ENCODE results near the gene NRTN.

NRTN gene

DNA sequence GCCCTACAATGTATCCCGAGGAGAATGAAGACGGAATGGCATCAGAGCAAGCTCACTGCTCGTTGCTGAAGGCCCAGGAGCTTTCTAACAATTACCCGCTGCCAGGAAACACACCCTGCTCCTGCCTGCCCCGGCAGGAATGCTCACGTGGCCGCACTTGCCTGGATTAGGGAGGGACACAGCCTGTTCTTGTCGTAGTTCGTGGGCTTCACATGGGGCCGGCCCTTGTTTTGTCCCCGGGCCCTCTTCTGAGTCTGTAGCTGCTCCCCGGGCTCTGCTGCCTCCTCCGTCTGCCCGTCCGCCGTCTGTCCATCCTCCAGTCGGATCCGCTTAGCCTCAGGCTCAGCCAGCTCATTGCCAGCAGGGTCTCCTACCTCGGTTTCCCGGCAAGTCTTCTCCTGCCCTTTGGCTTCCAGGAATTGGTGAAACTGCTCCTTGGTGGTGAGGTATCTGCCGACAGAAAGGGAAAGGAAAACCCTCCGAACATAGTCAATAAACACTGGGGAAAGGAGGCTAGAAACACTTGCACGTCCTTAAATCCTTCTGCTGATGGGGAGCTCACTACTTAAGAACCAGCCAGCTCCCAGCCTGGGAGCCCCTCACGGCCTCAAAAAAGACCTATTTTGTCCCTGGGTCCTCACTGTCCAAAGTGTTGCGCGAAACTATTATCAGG is 14.8 kb upstream of the NRTN start:
- no peak for DNase-seq (ENCODE audit: extremely low read depth in 1 of 2, low read depth in 1 of 2)

DNA sequence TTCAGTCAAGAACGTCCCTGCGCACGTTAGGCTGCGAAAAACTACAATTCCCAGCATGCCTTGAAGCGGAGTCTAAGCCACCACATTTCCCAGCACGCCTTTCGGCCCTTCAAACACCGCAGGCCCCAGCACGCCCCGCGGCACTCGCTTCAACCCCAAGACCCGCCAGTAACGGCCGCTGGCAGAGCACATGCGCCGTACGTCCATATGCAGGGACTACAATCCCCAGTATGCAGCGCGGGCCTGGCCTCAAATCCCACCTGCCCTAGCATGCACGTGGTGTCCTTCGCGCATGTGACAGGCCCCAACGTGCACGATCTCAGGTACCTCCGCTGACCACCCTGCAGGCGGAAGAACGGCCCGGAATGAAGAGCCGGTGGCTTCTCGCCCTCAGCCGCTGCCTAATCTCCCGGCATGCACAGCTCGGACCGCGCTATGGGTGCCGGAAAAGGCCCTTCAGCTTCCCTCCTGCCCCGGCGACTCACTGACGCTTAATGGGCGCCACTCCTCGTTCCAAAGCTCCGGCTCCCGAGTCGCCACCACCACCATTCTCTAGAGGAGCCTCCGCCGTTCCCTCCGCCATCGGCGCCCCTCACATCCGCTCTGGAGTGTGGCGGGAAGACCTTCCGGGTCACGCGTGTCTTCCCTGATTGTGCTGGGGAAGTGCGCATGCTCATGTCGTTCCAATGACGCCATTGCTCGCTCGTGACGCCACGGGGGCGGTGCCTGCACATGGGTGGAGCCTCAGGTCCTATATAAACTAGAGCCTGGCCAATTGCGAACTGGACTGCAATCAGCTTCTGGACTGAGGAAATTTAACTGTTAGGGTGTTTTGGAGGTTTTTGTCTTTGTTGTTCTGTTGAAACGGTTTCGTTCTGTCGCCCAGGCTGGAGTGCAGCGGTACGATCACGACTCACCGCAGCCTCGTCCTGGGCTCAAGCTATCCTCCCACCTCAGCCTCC is 14.0 kb upstream of the NRTN start, which contains the start of gene DUS3L:
Gene DUS3L, minus strand, starts transcription at position 605 of the 962 bp plus-strand sequence. Its CDS starts 22 bp downstream, at position 583.
- peak; percentile 89 to 96 for DNase-seq (ENCODE audit: extremely low read depth in 1 of 2, low read depth in 1 of 2)

DNA sequence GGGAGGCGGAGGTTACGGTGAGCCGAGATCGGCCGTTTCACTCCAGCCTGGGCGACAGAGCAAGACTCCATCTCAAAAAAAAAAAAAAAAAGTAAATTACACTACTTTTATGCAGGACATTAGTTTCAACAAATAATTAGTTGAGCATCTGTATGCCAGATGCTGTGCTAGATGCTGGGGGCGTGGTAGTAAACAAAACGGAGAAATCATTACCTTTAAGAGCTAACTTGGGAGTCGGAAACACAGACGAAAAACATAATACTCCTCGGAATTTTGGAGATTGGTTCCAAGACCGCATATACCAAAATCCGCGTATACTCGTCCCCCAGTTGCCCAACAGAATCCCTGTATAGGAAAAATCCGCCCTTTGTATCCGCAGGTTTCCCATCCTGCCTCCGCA is 12.6 kb upstream of the NRTN start:
- DNase-seq (ENCODE audit: extremely low read depth in 1 of 2, low read depth in 1 of 2): no peak

DNA sequence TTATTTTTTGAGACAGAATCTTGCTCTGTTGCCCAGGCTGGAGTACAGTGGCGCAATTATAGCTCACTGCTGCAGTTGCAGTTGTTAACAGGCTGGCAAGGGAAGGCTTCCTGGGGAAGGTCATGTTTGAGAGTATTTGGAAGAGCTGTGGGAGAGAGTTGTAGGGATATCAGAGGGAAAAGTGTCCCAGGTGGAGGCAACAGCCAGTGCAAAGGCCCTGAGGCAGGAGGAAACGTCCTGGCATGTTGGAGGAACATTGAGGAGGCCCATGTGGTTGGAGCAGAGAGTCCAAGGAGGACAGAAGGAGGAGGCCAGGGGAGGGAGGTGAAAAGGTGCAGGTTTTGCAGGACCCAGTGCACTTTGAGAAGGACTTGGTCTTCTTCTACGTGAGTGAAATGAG is 11.7 kb upstream of the NRTN start:
- DNase-seq (ENCODE audit: extremely low read depth in 1 of 2, low read depth in 1 of 2): no peak

DNA sequence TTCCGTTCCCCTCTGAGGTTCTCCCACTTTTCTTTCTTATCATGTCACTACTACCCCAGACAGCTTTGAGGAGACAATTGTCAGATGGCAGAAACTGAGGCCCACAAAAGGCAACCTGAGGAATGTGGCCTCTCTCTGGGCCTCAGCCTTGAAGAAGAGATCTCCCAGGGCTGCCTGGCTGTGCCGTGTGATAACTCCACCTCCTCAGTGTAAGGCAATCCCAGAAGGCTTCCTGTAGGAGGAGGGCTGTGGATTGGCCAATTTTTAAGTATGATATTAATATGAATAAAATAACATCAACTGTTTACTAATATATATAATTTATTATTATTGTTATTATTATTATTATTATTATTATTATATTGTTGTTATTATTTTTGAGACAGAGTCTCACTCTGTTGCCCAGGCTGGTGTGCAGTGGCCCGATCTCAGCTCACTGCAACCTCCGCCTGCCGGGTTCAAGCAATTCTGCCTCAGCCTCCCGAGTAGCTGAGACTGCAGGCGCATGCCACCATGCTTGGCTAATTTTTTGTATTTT is 9.4 kb upstream of the NRTN start:
- no peak for DNase-seq (ENCODE audit: extremely low read depth in 1 of 2, low read depth in 1 of 2)

DNA sequence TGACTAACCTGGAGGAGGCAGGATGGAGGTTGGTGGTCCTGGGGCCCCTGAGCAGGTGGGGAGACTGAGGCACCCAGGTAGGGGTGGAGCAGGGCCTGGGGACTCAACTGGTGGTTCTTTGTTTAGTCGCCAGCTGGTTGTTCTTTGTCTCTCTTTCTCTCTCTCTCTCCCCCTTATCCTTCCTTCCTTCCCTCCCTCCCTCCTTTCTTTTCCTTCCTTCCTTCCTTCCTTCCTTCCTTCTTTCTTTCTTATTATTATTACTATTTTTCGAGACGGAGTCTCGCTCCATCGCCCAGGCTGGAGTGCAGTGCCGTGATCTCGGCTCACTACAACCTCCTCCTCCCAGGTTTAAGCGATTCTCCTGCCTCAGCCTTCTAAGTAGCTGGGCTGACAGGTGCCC is 6.6 kb upstream of the NRTN start:
- no peak for DNase-seq (ENCODE audit: extremely low read depth in 1 of 2, low read depth in 1 of 2)

DNA sequence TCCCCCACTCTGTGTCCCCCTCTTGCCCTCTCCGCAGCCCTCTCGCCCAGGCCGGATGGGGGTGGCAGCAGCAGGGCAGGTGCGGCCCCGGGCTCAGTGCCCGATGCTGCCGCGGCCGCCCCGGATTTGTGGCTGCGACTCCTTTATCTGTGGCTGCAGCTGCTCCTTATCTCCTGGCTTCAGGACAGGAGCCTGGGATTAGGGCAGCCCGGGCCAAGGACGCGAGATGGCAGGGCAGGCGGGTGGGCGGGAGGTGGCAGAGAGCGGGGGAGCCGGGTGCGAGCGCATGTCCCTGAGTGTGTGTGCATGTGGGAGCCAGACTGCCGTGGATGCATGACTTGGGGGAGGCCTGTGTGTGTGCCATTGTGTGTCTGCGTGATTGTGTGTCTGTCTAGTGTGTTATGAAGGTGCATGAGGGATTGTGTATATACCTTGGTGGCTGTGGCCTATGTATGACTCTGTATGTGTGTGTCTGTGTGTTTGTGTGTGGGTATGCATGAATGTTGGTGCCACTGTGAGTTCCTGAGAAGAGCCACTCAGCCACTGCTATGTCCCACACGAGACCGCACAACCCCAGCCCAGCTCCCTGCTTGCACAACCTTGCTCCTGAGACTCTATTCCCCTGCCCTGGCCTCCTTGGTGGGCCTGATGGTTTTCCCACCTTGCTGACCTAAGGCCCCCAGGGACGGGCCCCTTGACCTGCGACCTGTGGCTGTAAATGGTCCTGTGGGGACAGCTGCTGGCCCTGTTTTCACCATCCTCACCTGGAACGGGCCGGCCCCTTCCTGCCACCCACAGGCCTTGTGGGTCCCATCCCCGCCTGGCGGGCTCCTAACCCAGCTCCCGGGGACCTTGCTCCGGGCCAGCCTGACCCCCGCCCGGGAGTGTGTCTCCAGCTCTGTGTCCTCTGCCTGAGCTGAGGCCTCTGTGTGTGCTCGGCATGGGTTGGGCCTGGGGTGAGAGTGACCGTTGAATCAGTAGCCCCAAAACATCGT is 5.3 kb upstream of the NRTN start:
- no peak for DNase-seq (ENCODE audit: extremely low read depth in 1 of 2, low read depth in 1 of 2)

DNA sequence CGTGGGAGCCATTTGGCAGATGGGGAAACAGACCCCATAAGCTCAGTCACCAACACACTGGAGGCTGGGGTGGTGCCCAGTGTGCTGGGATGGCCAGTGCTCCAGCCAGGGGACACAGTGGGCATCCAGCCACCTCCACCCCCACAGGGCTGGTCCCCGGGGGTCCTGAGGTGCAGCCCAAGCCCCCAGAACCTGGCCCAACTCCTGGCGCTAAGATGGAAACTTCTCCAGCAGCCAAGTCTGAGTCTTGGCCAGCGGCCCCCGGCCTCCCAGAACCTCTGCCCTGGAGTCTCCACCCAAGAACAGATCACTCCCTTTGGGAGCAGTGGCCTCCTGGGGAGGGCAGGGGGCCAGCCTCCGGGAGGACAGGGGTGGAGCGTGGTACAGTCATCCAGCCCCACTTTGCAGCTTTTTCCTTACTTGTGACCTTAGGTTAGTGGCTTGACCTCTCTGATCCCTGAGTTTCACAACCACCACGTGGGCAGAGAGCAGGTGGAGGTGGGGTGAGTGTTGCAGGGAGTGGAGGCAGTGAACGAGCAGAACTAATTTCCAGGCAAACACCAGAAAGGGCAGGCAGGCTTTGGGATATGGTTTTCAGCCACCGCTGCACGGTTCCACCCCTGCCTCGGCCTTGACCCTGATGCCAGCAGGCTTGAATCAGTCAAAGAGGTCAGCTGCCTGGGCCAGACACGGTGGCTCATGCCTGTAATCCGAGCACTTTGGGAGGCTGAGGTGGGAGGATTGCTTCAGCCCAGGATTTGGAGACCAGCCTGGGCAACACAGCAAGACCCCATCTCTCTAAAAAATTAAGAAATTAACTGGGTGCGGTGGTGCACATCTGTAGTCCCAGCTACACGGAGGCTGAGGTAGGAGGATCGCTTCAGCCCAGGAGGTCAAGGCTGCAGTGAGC is 4.3 kb upstream of the NRTN start:
- no peak for DNase-seq (ENCODE audit: extremely low read depth in 1 of 2, low read depth in 1 of 2)

DNA sequence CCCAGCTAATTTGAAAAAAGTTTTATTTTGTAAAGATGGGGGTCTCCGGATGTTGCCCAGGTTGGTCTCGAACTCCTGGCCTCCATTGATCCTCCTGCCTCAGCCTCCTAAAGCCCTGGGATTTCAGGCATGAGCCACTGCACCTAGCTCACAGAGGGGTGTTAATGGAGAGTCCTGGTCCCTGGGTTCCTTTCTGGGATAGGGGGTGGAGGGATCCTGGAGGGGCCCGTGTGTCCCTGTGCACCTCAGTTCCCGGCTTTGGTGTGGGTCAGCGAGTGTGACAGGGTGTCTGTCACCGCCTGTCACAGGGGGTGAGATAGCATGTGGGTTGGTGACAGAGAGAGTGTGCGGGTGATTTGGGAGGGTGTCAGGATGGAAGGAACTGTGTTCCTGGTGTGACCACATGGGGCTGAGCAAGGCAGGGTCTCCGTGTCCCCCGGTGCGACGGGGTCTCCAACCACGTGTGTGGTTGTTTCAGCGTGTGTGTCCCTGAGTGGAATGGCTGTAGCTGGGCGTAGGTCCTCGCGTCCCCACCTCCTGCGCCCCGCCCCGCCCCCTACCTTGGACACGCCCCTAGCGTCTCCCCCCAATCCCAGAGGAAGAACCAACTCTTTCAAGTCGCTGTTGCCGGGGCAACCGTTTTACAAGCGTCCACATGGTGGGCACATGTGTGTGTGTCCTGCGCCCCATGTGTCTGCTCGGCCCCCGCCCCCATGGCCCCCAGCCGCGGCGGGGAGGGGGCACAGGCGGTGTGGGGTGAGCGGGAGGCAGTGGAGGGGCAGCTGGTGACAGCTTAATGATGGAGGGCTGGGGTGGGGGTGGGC is 2.9 kb upstream of the NRTN start:
- no peak for DNase-seq (ENCODE audit: extremely low read depth in 1 of 2, low read depth in 1 of 2)

DNA sequence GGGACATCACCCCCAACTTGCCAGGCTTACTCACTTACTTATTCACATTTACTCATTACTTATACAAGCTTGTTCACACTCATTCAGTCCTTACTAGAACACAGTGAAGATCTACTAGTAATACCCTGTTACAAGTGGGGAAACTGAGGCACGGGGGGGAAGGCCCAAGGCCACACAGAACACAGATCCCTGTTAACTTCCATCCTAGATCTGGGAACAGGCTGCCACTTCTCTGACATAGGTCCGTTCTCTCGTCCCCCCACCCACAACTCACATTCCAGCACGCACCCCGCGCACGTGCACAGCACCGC is 1.5 kb upstream of the NRTN start:
- no peak for DNase-seq (ENCODE audit: extremely low read depth in 1 of 2, low read depth in 1 of 2)

DNA sequence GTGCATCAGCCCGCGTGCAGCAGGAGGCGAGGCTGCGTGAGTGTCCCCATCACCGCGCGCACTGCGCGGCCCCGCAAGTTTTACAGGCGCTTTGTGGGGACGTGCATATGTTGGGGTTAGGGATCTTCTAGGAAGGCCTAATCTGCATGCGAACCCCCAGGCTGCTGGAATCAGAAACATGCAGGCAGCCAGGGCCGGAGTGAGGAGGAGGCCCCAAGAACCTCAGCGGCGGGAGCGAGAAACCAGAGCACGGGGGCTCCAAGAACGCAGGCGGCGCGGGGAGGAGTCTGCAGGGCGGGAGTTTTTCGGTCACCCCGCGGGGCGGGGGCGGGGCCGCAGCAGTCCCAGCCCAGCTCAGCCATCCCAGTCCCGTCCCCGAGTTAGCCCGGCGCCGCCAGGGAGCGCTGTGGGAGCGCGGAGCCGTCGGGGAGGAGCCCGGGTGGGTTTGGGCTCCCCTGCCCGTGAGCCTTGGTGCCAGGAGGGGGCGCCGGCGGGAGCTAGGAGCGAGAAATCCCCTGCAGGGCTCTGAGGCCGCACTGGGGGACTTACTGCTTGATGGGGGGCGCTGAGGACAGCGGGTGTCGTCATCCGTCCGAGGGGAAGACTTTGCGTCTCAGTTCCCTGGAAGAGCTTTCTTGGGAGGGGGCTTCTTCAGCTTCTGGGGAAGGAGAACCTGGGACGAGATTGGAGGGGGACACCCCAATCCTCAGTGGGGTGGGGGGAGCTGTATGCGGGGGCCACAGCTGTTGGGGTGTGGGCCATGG is 933 bp upstream of the NRTN start:
- DNase-seq (ENCODE audit: extremely low read depth in 1 of 2, low read depth in 1 of 2): peak; percentile 90 to 92

DNA sequence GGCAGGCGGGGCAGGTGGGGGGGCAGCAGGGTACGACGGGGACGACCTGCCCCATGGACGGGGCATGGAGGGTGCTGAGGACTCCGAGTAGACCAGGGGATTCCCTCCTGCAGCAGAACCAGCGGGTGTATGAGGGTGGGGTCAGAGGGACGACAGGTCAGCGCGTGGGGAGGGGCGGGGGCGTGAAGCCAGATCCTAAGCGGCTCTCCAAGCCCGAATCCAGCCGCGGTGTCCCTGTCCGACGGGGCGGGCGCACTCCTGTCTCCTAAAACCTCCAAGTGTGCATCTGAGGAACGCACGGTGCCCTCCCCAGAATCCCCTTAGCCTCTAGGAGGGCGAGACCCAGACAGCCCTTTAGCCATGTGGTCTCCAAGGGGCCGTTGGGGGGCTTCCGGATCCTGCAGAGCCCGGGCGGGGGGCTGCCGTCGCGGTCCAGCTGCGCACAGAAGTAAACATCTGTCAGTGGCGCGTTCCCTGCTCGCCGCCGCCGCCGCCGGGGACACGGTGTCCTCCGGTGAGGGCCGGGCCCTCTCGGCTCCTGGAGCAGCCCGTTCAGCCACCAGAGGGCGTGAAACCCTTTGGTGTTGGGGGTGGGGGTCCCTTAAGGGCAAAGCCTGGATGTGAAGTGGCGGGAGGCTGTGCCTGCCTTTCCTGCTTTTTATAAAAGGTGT is 730 bp downstream of the NRTN start:
- peak in 1 of 2 donors; percentile 41 for DNase-seq (ENCODE audit: extremely low read depth in 1 of 2, low read depth in 1 of 2)

DNA sequence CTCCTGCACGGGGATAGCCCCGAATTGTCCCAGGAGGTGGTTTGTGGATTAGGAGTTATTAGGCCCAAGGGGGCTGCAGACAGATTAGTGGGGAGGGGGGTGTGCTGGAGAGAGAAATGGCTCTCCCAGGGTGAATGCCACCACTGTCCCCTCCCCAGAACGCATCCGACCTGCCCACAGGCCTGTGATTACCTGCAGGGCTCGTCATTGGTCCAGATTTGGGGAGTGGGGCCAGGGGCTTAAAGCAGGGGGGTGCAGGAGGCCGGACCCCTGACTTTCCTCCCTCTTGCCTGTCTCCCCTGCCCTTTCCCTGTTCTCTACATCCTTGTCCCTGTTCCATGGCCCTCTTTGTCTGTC is 1.2 kb downstream of the NRTN start:
- DNase-seq (ENCODE audit: extremely low read depth in 1 of 2, low read depth in 1 of 2): no peak

DNA sequence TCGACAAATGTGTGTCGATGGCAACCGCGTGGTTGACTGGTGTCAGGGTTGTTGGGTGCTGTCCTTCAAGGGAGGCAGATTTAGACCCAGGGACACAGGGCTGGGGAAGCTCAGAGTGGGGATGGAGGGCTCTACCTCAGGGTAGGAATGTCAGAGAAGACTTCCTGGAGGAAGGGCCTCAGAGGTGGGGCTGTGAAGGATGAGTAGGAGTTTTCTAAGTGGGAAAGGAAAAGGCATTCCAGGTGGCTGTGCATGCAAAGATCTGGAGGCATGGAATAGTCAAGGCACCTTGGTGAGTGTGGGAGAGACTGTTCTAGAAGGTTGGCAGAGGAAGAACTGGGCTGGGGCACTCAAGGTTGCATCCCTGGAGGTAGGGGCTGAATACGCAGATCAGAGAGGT is 2.0 kb downstream of the NRTN start:
- no peak for DNase-seq (ENCODE audit: extremely low read depth in 1 of 2, low read depth in 1 of 2)

DNA sequence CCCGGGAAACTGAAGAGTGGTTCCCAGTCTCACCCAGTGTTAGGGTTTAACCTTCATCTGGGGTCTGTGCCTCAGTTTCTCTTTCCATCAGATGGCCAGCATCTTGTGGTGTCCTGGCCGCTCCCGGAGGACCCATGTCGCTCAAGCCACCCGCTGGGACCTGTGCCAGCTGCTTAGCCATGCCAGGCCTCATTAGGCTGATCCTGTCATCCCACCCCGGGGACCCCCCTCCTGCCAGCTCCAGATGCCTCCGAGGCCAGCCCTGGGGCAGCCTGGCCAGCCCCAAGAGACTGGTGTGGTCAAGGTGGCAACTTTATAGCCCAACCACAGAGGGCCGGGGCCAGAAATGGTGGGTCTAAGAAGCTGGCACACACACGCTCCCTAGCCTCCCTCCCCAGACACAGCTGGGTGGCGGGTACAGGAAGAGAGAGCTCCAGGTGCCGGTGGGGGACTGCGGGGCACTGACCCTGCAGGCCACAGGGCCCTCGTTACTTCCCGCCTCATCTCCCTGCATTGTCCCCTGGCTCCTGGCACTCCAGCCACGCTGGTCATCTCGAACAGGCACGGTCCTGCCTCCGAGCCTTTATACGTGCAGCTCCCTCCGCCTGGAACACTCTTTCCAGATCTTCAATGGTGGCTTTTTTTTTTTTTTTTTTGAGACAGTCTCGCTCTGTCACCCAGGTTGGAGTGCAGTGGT is 3.4 kb downstream of the NRTN start:
- DNase-seq (ENCODE audit: extremely low read depth in 1 of 2, low read depth in 1 of 2): no peak

DNA sequence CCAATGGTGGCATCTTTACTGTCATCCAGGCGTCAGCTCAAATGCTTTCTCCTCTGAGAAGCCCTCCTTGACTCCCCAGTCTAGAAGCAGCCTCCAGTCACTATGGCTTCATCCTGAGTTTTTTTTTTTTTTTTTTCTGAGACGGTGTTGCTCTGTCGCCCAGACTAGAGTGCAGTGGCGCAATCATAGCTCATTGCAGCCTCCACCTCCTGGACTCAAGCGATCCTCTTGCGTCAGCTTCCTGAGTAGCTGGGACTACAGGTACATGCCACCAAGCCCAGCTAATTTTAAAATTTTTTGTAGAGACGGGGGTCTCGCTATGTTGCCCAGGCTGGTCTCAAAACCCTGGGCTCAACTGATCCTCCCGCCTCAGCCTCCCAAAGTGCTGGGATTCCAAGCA is 4.2 kb downstream of the NRTN start:
- no peak for DNase-seq (ENCODE audit: extremely low read depth in 1 of 2, low read depth in 1 of 2)

DNA sequence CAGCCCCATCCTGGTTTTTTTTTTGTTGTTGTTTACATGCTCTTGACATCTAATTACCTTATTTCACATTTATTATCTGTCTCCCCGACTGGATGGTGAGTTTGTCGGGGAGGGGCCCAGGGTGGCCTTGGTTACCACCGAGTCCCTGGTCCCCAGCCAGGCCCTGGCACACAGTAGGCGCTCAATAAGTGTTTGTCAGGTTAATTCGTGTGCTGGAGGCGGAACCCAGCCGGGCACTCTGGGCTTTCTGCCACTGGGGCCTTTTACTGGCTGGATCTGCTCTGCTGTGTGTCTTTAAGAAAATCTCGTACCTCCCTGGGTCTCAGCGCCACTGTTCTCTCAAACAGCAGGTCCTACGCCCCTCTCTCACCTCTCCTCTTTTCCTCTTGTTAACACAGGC is 4.6 kb downstream of the NRTN start:
- no peak for DNase-seq (ENCODE audit: extremely low read depth in 1 of 2, low read depth in 1 of 2)
